Endothelial cell of umbilical vein (primary cell): ENCODE results near the gene UBA5. TPM values are rescaled to one million over a fixed set of nuclear protein-coding genes. Genes with fewer than 3 reads are reported as not detected.

Source experiments
- BruUV-seq: library from RNA; stranded (reverse); fragments of 400-500 nt; replicated peaks from 2 replicates; lab custom pipeline; 2021; lab: Mats Ljungman, UMichigan
- CTCF ChIA-PET: fragments of 300-600, 350-600 bp; sonication (Branson Sonifier 250); formaldehyde crosslinking; loops from one replicate; lab custom pipeline; 2021; ENCODE audit warnings: antibody characterized with exemption, inconsistent platforms; lab: Charles Lee
- POLR2A ChIA-PET: fragments of 300-600, 350-600 bp; sonication (Branson Sonifier 250); formaldehyde crosslinking; loops from one replicate; lab custom pipeline; 2021; ENCODE audit warnings: antibody characterized with exemption, inconsistent platforms; lab: Charles Lee
- DNase-seq: peaks from one replicate; pipeline ENCODE4 v3.0.0-alpha.2; 2011; ENCODE audit warnings: low read depth, low spot score
- FAIRE-seq: peaks from 2 replicates; lab custom pipeline; 2011; peaks lifted over from hg19 to GRCh38; lab: Jason Lieb, UNC
- H2AFZ ChIP-seq: 2 replicates; pipeline ENCODE4 v1.6.0; 2012; ENCODE audit warnings: low read depth, low read length, control low read depth, inconsistent platforms
- H3K27ac ChIP-seq: 2 replicates; pipeline ENCODE4 v1.5.1; 2011; ENCODE audit warnings: low read depth, mild to moderate bottlenecking, control low read depth, low read length, moderate library complexity; ENCODE audit not compliant: insufficient read depth
- H3K27me3 ChIP-seq, 2 experiments: 2 replicates each; pipeline versions ENCODE4 v1.6.0 to v1.6.1; 2011; ENCODE audit warnings: low read length in 2 of 2, mixed read lengths in 1 of 2; ENCODE audit not compliant: control insufficient read depth in 2 of 2, insufficient read depth in 2 of 2
- H3K36me3 ChIP-seq, 2 experiments: 2 replicates in 1 of 2; 3 replicates in 1 of 2; pipeline ENCODE4 v1.5.1; 2011; ENCODE audit warnings: low read length in 2 of 2, mild to moderate bottlenecking in 1 of 2, moderate library complexity in 1 of 2; ENCODE audit not compliant: control insufficient read depth in 2 of 2, insufficient read depth in 2 of 2; ENCODE audit errors: extremely low read depth in 1 of 2
- H3K4me1 ChIP-seq: 3 replicates; pipeline ENCODE4 v1.5.1; 2011; ENCODE audit warnings: mild to moderate bottlenecking, low read length; ENCODE audit not compliant: control insufficient read depth, insufficient read depth; ENCODE audit errors: extremely low read depth
- H3K4me2 ChIP-seq: 2 replicates; pipeline ENCODE4 v1.6.1; 2011; ENCODE audit warnings: low read length, control low read depth, mixed read lengths; ENCODE audit not compliant: insufficient read depth
- H3K4me3 ChIP-seq, 3 experiments: fragments of 200-600 bp in 1 of 3; sonication (generic), shearing (Covaris generic) in 1 of 3; replicated peaks in 1 of 3; 2 replicates each; pipeline ENCODE4 v1.5.1; 2011 to 2016; ENCODE audit warnings: control low read depth in 3 of 3, low read length in 3 of 3, mild to moderate bottlenecking in 2 of 3, inconsistent platforms in 1 of 3, low read depth in 1 of 3, moderate library complexity in 1 of 3; ENCODE audit not compliant: insufficient read depth in 1 of 3
- H3K79me2 ChIP-seq: 2 replicates; pipeline ENCODE4 v1.6.0; 2012; ENCODE audit warnings: low read length, inconsistent platforms; ENCODE audit not compliant: control insufficient read depth, insufficient read depth
- H3K9ac ChIP-seq: replicated peaks from 2 replicates; pipeline ENCODE3; 2011; ENCODE audit warnings: low read length, control low read depth; ENCODE audit not compliant: insufficient read depth; ENCODE audit errors: extremely low read depth
- H3K9me1 ChIP-seq: replicated peaks from 3 replicates; pipeline ENCODE4 v1.6.0; 2011; ENCODE audit warnings: mild to moderate bottlenecking, low read length; ENCODE audit not compliant: control insufficient read depth, insufficient read depth; ENCODE audit errors: extremely low read depth
- H3K9me3 ChIP-seq: replicated peaks from 2 replicates; pipeline ENCODE4 v1.5.1; 2012; ENCODE audit warnings: low read length, inconsistent platforms; ENCODE audit not compliant: control insufficient read depth, insufficient read depth
- H4K20me1 ChIP-seq: replicated peaks from 2 replicates; pipeline ENCODE3; 2011; ENCODE audit warnings: mild to moderate bottlenecking, low read length; ENCODE audit not compliant: control insufficient read depth, insufficient read depth; ENCODE audit errors: extremely low read depth
- EZH2 ChIP-seq: IDR thresholded peaks from 2 replicates; pipeline ENCODE4 v1.6.1; 2012; ENCODE audit warnings: borderline replicate concordance, low read depth, mild to moderate bottlenecking, moderate library complexity, low read length, inconsistent platforms; ENCODE audit not compliant: severe bottlenecking
- FOS ChIP-seq: IDR thresholded peaks from 2 replicates; pipeline ENCODE4 v1.6.1; 2011; ENCODE audit warnings: mild to moderate bottlenecking, low read length, moderate library complexity, borderline replicate concordance; ENCODE audit not compliant: insufficient read depth
- GATA2 ChIP-seq: IDR thresholded peaks from 2 replicates; pipeline ENCODE4 v1.7.0; 2011; ENCODE audit warnings: low read depth, mild to moderate bottlenecking, moderate library complexity, mixed read lengths, low read length; ENCODE audit not compliant: insufficient read length, insufficient read depth
- JUN ChIP-seq: IDR thresholded peaks from 2 replicates; pipeline ENCODE4 v1.6.1; 2011; ENCODE audit warnings: borderline replicate concordance, low read depth; ENCODE audit not compliant: insufficient read length, insufficient read depth
- MYC ChIP-seq: IDR thresholded peaks from one replicate; pipeline ENCODE4 v1.6.1; 2011; ENCODE audit warnings: mild to moderate bottlenecking, low read depth, low read length
- POLR2A ChIP-seq: IDR thresholded peaks from 2 replicates; pipeline ENCODE4 v1.6.1; 2012; ENCODE audit warnings: low read depth, mild to moderate bottlenecking, control low read depth, low read length
- POLR2AphosphoS5 ChIP-seq: IDR thresholded peaks from 2 replicates; pipeline ENCODE4 v1.6.1; 2012; ENCODE audit warnings: low read depth, mild to moderate bottlenecking, control low read depth, low read length, moderate library complexity; ENCODE audit not compliant: insufficient read depth
- dilution Hi-C: fragments of 300-500 bp; cut with MboI; formaldehyde crosslinking; loops from one replicate; pipeline ENCODE4 v1.15.0; 2019; ENCODE audit warnings: low sequenced_read_pairs; ENCODE audit not compliant: extremely low pct_ligation_motif_present
- intact Hi-C: fragments of 100-400 bp; cut with micrococcal nuclease; formaldehyde crosslinking; loops from one replicate; pipeline ENCODE4 v1.10.0; 2022
- polyA plus RNA-seq, 4 experiments: library from polyadenylated mRNA; depleted of rRNA in 3 of 4; stranded (reverse) in 3 of 4; unstranded in 1 of 4; fragments of >200 nt; gene quantifications; 2 replicates each; pipeline versions ENCODE4 v1.2.1 to v1.2.3, GENCODE V29; 2011 to 2012; ENCODE audit warnings: missing spikeins in 1 of 4
- total RNA-seq: library from RNA; stranded (reverse); gene quantifications from 2 replicates; pipeline ENCODE4 v1.2.3, GENCODE V29; 2021
- TF ChIP-seq, protein P1 (sequence below), 2 donors: IDR thresholded peaks; 1 replicate in 1 of 2; 2 replicates in 1 of 2; pipeline ENCODE4 v1.5.1; 2011; ENCODE audit warnings: low read length in 2 of 2, mild to moderate bottlenecking in 2 of 2, moderate library complexity in 2 of 2, control low read depth in 1 of 2, inconsistent platforms in 1 of 2, low read depth in 1 of 2; ENCODE audit not compliant: insufficient read depth in 1 of 2; ENCODE audit errors: extremely low read depth in 1 of 2
- TF ChIP-seq, protein P2 (sequence below): IDR thresholded peaks from 2 replicates; pipeline ENCODE4 v1.6.1; 2011; ENCODE audit not compliant: insufficient read depth, insufficient read length

UBA5 gene
- total and polyA plus RNA-seq, 2 donors (not counting 3 experiments of a cell fraction or from before 2014, with no cell fraction given), result 19.7 to 38.1 TPM

GRCh38 chr3:132669256-132669777 is 9.2 kb downstream of the UBA5 start:
- no peaks in the 10 kb centered on the region for H3K9me3 ChIP-seq
- H3K9me1 ChIP-seq, result no peaks in the 10 kb centered on the region
- H3K4me3 ChIP-seq, result no peak overlapping the region
- intact Hi-C loops (loop anchor here (1.0 kb wide), 1 partner anchor 9 kb away; the partner anchor contains the start of gene UBA5), dilution Hi-C loops (no loop called here)
- H3K79me2 ChIP-seq, result peaks cover 6% of the 10 kb centered on the region
- H2AFZ ChIP-seq, result no peak overlapping the region
- FAIRE-seq (no peak), DNase-seq (peak; percentile 45)
- no peak overlapping the region for H3K27ac ChIP-seq
- BruUV-seq, result no TSS peak
- peak overlapping the region; percentile 34 for H3K4me2 ChIP-seq
- POLR2A ChIA-PET, result no interaction called here
- H4K20me1 ChIP-seq, result no peaks in the 10 kb centered on the region
- CTCF ChIA-PET, result interaction anchor here (1.9 to 3.6 kb wide), 5 partner anchors 10 to 133 kb away, joined by 6 to 13 read pairs (median 9); partner anchors contain the start of genes ACAD11 and UBA5
- peaks cover 0 to 11% of the 10 kb centered on the region in 2 experiments for H3K36me3 ChIP-seq
- H3K4me1 ChIP-seq, result peaks cover 26% of the 10 kb centered on the region
- TF ChIP-seq, protein P1, sequence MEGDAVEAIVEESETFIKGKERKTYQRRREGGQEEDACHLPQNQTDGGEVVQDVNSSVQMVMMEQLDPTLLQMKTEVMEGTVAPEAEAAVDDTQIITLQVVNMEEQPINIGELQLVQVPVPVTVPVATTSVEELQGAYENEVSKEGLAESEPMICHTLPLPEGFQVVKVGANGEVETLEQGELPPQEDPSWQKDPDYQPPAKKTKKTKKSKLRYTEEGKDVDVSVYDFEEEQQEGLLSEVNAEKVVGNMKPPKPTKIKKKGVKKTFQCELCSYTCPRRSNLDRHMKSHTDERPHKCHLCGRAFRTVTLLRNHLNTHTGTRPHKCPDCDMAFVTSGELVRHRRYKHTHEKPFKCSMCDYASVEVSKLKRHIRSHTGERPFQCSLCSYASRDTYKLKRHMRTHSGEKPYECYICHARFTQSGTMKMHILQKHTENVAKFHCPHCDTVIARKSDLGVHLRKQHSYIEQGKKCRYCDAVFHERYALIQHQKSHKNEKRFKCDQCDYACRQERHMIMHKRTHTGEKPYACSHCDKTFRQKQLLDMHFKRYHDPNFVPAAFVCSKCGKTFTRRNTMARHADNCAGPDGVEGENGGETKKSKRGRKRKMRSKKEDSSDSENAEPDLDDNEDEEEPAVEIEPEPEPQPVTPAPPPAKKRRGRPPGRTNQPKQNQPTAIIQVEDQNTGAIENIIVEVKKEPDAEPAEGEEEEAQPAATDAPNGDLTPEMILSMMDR (IDR thresholded peaks at IDR 0.05; ENCODE audit: extremely low read depth in 1 of 2, insufficient read depth in 1 of 2, low read depth in 1 of 2, low read length in 2 of 2), result no peak
- TF ChIP-seq POLR2AphosphoS5, result no peak
- TF ChIP-seq GATA2, result no peak
- peak; percentile 68 for TF ChIP-seq FOS
- H3K27me3 ChIP-seq, result no peaks in the 10 kb centered on the region
- no peak overlapping the region for H3K9ac ChIP-seq

DNA sequence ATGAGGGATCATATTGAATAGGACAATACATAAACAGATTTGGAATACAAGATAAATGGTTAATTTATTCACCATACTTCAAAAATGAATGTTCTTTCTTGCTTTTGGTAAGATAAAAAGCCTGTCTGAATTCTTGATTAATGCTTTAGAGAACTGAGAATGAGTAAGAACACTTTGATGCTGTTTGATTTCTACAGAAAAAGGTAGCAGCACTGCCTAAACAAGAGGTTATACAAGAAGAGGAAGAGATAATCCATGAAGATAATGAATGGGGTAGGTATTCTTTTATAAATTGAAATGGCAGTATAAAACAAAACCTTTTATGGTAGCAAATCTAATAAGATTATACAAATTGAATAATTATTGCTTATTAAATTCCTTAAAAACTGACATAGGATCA is 15.3 kb downstream of the UBA5 start:
- Histone ChIP-seq H4K20me1 (no peaks in the 10 kb centered on the region), H2AFZ (no peak overlapping the region), H3K36me3 (peaks cover 0 to 18% of the 10 kb centered on the region in 2 experiments), H3K4me3 (no peak overlapping the region), H3K79me2 (no peaks in the 10 kb centered on the region), H3K9ac (no peak overlapping the region), H3K4me1 (no peaks in the 10 kb centered on the region), H3K27ac (no peak overlapping the region), H3K4me2 (no peak overlapping the region), H3K9me3 (no peaks in the 10 kb centered on the region), H3K9me1 (no peaks in the 10 kb centered on the region), H3K27me3 (no peaks in the 10 kb centered on the region)
- TF ChIP-seq EZH2, result no peak
- TF ChIP-seq GATA2, result no peak
- TF ChIP-seq FOS, result no peak
- no peak for TF ChIP-seq POLR2AphosphoS5
- TF ChIP-seq, protein P2, sequence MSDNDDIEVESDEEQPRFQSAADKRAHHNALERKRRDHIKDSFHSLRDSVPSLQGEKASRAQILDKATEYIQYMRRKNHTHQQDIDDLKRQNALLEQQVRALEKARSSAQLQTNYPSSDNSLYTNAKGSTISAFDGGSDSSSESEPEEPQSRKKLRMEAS, result no peak
- TF ChIP-seq, protein P1 (IDR thresholded peaks at IDR 0.05; ENCODE audit: extremely low read depth in 1 of 2, insufficient read depth in 1 of 2, low read depth in 1 of 2, low read length in 2 of 2), result no peak
- no peak for TF ChIP-seq MYC
- no peak for TF ChIP-seq JUN
- TF ChIP-seq POLR2A, result no peak
- intact Hi-C loops (no loop called here), dilution Hi-C loops (no loop called here)
- POLR2A ChIA-PET, result no interaction called here
- CTCF ChIA-PET, result interaction anchor here (1.0 to 1.6 kb wide), 3 partner anchors 9 to 145 kb away, joined by 3 to 4 read pairs (median 3); no protein-coding TSS in a partner anchor
- FAIRE-seq (no peak), DNase-seq (no peak)
- BruUV-seq, result no TSS peak
